Parathyroid adenoma (tissue), 2 donors: ENCODE data around the gene CERS2.

Experiments used
- H2AFZ ChIP-seq: fragments of 300-600 bp; sonication (generic); one replicate; pipeline ENCODE4 v1.7.0; 2017; ENCODE audit warnings: antibody characterized with exemption, mild to moderate bottlenecking
- H3K27ac ChIP-seq: fragments of 300-600 bp; sonication (generic); one replicate; pipeline ENCODE4 v1.7.0; 2017
- H3K27me3 ChIP-seq: fragments of 300-600 bp; sonication (generic); one replicate; pipeline ENCODE4 v1.7.0; 2017; ENCODE audit warnings: low read length; ENCODE audit not compliant: control insufficient read depth, insufficient read depth
- H3K36me3 ChIP-seq: fragments of 300-600 bp; sonication (generic); one replicate; pipeline ENCODE4 v1.7.0; 2017; ENCODE audit warnings: low read length; ENCODE audit not compliant: control insufficient read depth, insufficient read depth
- H3K4me1 ChIP-seq: fragments of 300-600 bp; sonication (generic); one replicate; pipeline ENCODE4 v1.7.0; 2017; ENCODE audit warnings: control low read depth
- H3K4me2 ChIP-seq: fragments of 300-600 bp; sonication (generic); one replicate; pipeline ENCODE4 v1.7.0; 2017; ENCODE audit warnings: low read length
- H3K4me3 ChIP-seq: fragments of 300-600 bp; sonication (generic); one replicate; pipeline ENCODE4 v1.7.0; 2017; ENCODE audit warnings: low read depth, low read length
- H3K79me2 ChIP-seq: fragments of 300-600 bp; sonication (generic); one replicate; pipeline ENCODE4 v1.7.0; 2017; ENCODE audit warnings: control low read depth
- H3K9ac ChIP-seq: fragments of 300-600 bp; sonication (generic); one replicate; pipeline ENCODE4 v1.7.0; 2017; ENCODE audit warnings: mild to moderate bottlenecking
- H3K9me3 ChIP-seq: fragments of 300-600 bp; sonication (generic); one replicate; pipeline ENCODE4 v1.7.0; 2017; ENCODE audit warnings: low read length; ENCODE audit not compliant: control insufficient read depth
- TF ChIP-seq, protein P1 (sequence below): fragments of 300-600 bp; sonication (generic); IDR thresholded peaks from one replicate; pipeline ENCODE4 v1.7.0; 2017; ENCODE audit warnings: antibody characterized with exemption, mild to moderate bottlenecking
- donor health status: primary hyperparathyroidism.

The CERS2 gene

DNA sequence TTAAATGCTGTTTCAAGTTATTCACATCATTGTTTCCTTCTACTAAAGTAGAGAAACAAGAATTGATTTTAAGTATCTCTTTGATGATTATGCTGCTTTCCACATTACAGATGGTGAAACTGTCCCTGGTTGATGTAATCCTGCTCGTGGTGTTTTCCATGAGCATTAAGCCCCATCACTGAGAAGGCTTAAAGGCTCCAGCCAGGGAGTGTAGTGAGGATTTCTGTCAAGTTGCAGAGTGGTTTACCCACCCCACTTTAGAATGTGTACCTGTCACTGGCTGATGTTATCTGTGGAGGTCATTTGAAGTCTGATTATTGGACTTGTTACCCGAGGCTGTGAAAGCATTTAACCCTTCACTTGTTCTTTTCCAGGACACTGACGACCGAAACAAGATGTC lies 12.9 kb downstream of the CERS2 start:
- H2AFZ ChIP-seq: no peak overlapping the region
- H3K4me3 ChIP-seq: no peak overlapping the region
- H3K27me3 ChIP-seq: no peaks in the 10 kb centered on the region
- H3K4me2 ChIP-seq: no peak overlapping the region
- H3K36me3 ChIP-seq: no peaks in the 10 kb centered on the region
- H3K9me3 ChIP-seq: no peaks in the 10 kb centered on the region
- no peak overlapping the region for H3K27ac ChIP-seq
- no peaks in the 10 kb centered on the region for H3K79me2 ChIP-seq
- TF ChIP-seq, protein P1, sequence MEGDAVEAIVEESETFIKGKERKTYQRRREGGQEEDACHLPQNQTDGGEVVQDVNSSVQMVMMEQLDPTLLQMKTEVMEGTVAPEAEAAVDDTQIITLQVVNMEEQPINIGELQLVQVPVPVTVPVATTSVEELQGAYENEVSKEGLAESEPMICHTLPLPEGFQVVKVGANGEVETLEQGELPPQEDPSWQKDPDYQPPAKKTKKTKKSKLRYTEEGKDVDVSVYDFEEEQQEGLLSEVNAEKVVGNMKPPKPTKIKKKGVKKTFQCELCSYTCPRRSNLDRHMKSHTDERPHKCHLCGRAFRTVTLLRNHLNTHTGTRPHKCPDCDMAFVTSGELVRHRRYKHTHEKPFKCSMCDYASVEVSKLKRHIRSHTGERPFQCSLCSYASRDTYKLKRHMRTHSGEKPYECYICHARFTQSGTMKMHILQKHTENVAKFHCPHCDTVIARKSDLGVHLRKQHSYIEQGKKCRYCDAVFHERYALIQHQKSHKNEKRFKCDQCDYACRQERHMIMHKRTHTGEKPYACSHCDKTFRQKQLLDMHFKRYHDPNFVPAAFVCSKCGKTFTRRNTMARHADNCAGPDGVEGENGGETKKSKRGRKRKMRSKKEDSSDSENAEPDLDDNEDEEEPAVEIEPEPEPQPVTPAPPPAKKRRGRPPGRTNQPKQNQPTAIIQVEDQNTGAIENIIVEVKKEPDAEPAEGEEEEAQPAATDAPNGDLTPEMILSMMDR: no peak
- H3K9ac ChIP-seq: no peak overlapping the region
- H3K4me1 ChIP-seq: no peaks in the 10 kb centered on the region

DNA sequence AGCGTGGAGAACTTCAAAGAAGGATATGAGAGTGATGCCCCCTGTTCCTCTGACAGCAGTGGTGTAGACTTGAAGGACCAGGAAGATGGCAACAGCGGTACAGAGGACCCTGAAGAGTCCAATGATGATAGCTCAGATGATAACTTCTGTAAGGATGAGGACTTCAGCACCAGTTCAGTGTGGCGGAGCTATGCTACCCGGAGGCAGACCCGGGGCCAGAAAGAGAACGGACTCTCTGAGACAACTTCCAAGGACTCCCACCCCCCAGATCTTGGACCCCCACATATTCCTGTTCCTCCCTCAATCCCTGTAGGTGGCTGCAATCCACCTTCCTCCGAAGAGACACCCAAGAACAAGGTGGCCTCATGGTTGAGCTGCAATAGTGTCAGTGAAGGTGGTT lies 14.0 kb downstream of the CERS2 start:
- H3K9ac ChIP-seq: no peak overlapping the region
- TF ChIP-seq, protein P1: no peak
- no peak overlapping the region for H2AFZ ChIP-seq
- H3K4me3 ChIP-seq: no peak overlapping the region
- no peaks in the 10 kb centered on the region for H3K9me3 ChIP-seq
- H3K4me2 ChIP-seq: no peak overlapping the region
- H3K27ac ChIP-seq: no peak overlapping the region
- H3K36me3 ChIP-seq: no peaks in the 10 kb centered on the region
- no peaks in the 10 kb centered on the region for H3K27me3 ChIP-seq
- no peaks in the 10 kb centered on the region for H3K79me2 ChIP-seq
- no peaks in the 10 kb centered on the region for H3K4me1 ChIP-seq

DNA sequence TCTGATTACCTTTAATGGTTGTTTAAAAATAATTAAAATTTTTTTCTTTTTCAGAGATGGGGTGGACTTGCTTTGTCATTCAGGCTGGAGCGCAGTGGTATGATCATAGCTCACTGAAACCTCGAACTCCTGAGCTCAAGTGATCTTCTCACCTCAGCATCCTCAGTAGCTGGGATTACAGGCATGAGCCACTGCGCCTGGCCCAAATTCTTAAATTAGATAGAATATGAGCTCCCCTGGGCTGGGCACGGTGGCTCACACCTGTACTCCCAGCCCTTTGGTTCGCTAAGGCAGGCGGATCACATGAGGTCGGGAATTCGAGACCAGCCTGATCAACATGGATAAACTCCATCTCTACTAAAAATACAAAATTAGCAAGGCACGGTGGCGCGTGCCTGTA lies 17.0 kb downstream of the CERS2 start:
- Histone ChIP-seq H2AFZ (no peak overlapping the region), H3K79me2 (no peaks in the 10 kb centered on the region), H3K4me1 (no peaks in the 10 kb centered on the region), H3K27ac (no peak overlapping the region), H3K4me3 (no peak overlapping the region), H3K27me3 (no peaks in the 10 kb centered on the region), H3K36me3 (no peaks in the 10 kb centered on the region), H3K4me2 (no peak overlapping the region), H3K9me3 (no peaks in the 10 kb centered on the region), H3K9ac (no peak overlapping the region)
- TF ChIP-seq, protein P1: no peak

DNA sequence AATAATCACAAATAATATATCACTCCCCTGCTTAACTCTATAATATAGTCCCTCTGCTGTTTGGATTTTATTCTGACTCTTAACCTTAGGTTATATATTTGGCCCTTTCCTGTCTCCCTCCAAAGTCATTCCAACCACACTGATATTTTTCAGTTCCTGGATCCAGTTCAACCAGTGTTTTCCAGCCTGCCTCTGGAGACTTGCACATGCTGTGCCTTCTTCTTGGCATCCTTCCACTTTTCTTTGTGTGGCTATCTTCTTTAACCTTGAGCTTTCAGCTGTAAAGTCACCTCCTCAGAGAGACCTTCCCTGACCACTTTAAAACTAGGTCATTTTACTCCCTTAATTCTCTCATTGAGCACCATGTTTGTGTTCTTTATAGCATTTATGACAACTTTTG lies 19.4 kb downstream of the CERS2 start:
- no peak overlapping the region for H3K4me2 ChIP-seq
- H3K4me3 ChIP-seq: no peak overlapping the region
- no peaks in the 10 kb centered on the region for H3K27me3 ChIP-seq
- no peaks in the 10 kb centered on the region for H3K4me1 ChIP-seq
- TF ChIP-seq, protein P1: no peak
- H3K9ac ChIP-seq: no peak overlapping the region
- no peaks in the 10 kb centered on the region for H3K36me3 ChIP-seq
- H3K27ac ChIP-seq: no peak overlapping the region
- H2AFZ ChIP-seq: no peak overlapping the region
- no peaks in the 10 kb centered on the region for H3K79me2 ChIP-seq
- H3K9me3 ChIP-seq: no peaks in the 10 kb centered on the region

DNA sequence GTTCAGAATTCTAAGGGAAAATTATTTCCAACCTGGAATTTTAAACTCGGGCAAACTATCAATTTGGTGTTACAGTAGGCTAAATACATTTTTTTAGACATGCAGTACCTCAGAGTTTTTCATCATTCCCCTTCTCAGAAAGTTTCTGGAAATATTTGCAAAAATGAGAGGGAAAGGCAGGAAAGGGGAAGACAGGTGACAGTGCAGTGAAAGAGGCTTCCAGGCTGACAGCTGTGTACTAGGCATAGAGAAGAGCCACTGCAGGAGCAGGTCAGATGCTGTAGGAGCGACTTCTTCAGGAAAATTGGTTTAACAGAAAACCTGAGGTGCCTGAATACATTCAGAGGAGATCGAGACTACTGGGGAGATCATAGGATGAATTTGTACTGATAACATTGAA lies 19.9 kb downstream of the CERS2 start:
- Histone ChIP-seq H3K27me3 (no peaks in the 10 kb centered on the region), H3K27ac (no peak overlapping the region), H3K79me2 (no peaks in the 10 kb centered on the region), H3K4me3 (no peak overlapping the region), H3K4me1 (no peaks in the 10 kb centered on the region), H3K9ac (no peak overlapping the region), H2AFZ (no peak overlapping the region), H3K4me2 (no peak overlapping the region), H3K36me3 (no peaks in the 10 kb centered on the region), H3K9me3 (no peaks in the 10 kb centered on the region)
- TF ChIP-seq, protein P1: no peak
